ENCODE measurements around the gene BRWD1.
"Not testable (repeated sequence)": the region's sequence is repeated elsewhere in the genome, so short reads cannot be mapped to it uniquely, and the experiment has no call there.

BRWD1 gene

GRCh38 chr21:39173716-39174680 lies 139.4 kb downstream of the BRWD1 start:
- H3K4me3 ChIP-seq (replicated peaks; ENCODE audit: low read depth, low read length) = no peak overlapping the region
- no peak for DNase-seq (ENCODE audit: extremely low read depth, low read depth)
- no peak for TF ChIP-seq CTCF (IDR thresholded peaks at IDR 0.05; ENCODE audit: low read depth, low read length, missing control alignments)

- H3K4me3 ChIP-seq (replicated peaks; ENCODE audit: low read depth, low read length) = no peak overlapping the region
- TF ChIP-seq CTCF (IDR thresholded peaks at IDR 0.05; ENCODE audit: low read depth, low read length, missing control alignments) = no peak
- DNase-seq (ENCODE audit: extremely low read depth, low read depth) = no peak
These were observed 143.5 kb downstream of the BRWD1 start for GRCh38 chr21:39169906-39170305.

- TF ChIP-seq CTCF (IDR thresholded peaks at IDR 0.05; ENCODE audit: low read depth, low read length, missing control alignments) = no peak
- H3K4me3 ChIP-seq (replicated peaks; ENCODE audit: low read depth, low read length) = no peak overlapping the region
- no peak for DNase-seq (ENCODE audit: extremely low read depth, low read depth)
These were observed 144.6 kb downstream of the BRWD1 start for GRCh38 chr21:39168800-39169199.

- TF ChIP-seq CTCF (IDR thresholded peaks at IDR 0.05; ENCODE audit: low read depth, low read length, missing control alignments) = no peak
- H3K4me3 ChIP-seq (replicated peaks; ENCODE audit: low read depth, low read length) = no peak overlapping the region
- DNase-seq (ENCODE audit: extremely low read depth, low read depth) = no peak
These were observed 148.9 kb downstream of the BRWD1 start for GRCh38 chr21:39164523-39164922.

- no peak for TF ChIP-seq CTCF (IDR thresholded peaks at IDR 0.05; ENCODE audit: low read depth, low read length, missing control alignments)
These were observed 152.4 kb downstream of the BRWD1 start for GRCh38 chr21:39161064-39161463.

GRCh38 chr21:39159342-39160063 lies 153.9 kb downstream of the BRWD1 start:
- DNase-seq (ENCODE audit: extremely low read depth, low read depth) = no peak
- no peak overlapping the region for H3K4me3 ChIP-seq (replicated peaks; ENCODE audit: low read depth, low read length)
- no peak for TF ChIP-seq CTCF (IDR thresholded peaks at IDR 0.05; ENCODE audit: low read depth, low read length, missing control alignments)

More at GRCh38 chr21:39161064-39161463, 152.4 kb downstream of the BRWD1 start:
- DNase-seq (ENCODE audit: extremely low read depth, low read depth) = no peak
- H3K4me3 ChIP-seq (replicated peaks; ENCODE audit: low read depth, low read length) = no peak overlapping the region

- not testable (repeated sequence) for DNase-seq (ENCODE audit: extremely low read depth, low read depth); H3K4me3 ChIP-seq (replicated peaks; ENCODE audit: low read depth, low read length)
These were observed 156.2 kb downstream of the BRWD1 start for GRCh38 chr21:39157241-39157640.
